HCT116 (cell line): ENCODE measurements around the gene WDFY2.

Experiments used
- JUND ChIP-seq: IDR thresholded peaks from 2 replicates; pipeline ENCODE4 v1.6.1; 2012
- POLR2A ChIP-seq: IDR thresholded peaks from 2 replicates; pipeline ENCODE4 v1.7.0; 2011; ENCODE audit warnings: borderline replicate concordance; ENCODE audit not compliant: insufficient read depth, insufficient read length; ENCODE audit errors: extremely low read depth
- POLR2AphosphoS5 ChIP-seq: IDR thresholded peaks from 2 replicates; pipeline ENCODE4 v1.6.1; 2011; ENCODE audit warnings: mild to moderate bottlenecking, low read depth, low read length, moderate library complexity
- TF ChIP-seq, protein P1 (sequence below), 3 experiments: fragments of 200-600 bp in 1 of 3; sonication (generic) in 1 of 3; IDR thresholded peaks in 2 of 3; conservative IDR thresholded peaks in 1 of 3; 2 replicates each; pipeline ENCODE4 v1.5.1; 2012 to 2017; ENCODE audit warnings: low read depth in 2 of 3, low read length in 2 of 3, antibody characterized with exemption in 1 of 3, borderline replicate concordance in 1 of 3, control low read depth in 1 of 3, mild to moderate bottlenecking in 1 of 3, mixed read lengths in 1 of 3, mixed run types in 1 of 3, moderate library complexity in 1 of 3; ENCODE audit not compliant: insufficient read depth in 1 of 3

DNA sequence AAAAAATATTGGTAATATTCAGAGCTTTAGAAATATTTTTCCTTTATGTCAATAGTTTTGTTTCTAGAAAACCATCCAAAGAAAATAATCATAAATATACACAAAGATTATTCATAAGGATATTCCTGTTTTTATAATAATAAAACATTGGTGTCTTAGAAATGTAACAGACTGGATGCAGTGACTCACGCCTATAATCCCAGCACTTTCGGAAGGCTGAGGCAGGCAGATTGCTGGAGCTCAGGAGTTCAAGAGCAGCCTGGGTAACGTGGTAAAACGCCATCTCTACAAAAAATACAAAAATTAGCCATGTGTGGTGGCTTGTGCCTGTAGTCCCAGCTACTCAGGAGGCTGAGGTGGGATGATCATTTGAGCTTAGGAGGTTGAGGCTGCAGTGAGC, 112.9 kb downstream of the WDFY2 start:
- TF ChIP-seq, protein P1, sequence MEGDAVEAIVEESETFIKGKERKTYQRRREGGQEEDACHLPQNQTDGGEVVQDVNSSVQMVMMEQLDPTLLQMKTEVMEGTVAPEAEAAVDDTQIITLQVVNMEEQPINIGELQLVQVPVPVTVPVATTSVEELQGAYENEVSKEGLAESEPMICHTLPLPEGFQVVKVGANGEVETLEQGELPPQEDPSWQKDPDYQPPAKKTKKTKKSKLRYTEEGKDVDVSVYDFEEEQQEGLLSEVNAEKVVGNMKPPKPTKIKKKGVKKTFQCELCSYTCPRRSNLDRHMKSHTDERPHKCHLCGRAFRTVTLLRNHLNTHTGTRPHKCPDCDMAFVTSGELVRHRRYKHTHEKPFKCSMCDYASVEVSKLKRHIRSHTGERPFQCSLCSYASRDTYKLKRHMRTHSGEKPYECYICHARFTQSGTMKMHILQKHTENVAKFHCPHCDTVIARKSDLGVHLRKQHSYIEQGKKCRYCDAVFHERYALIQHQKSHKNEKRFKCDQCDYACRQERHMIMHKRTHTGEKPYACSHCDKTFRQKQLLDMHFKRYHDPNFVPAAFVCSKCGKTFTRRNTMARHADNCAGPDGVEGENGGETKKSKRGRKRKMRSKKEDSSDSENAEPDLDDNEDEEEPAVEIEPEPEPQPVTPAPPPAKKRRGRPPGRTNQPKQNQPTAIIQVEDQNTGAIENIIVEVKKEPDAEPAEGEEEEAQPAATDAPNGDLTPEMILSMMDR (IDR thresholded peaks at IDR 0.05 in 2 of 3, conservative IDR thresholded peaks at IDR 0.05 in 1 of 3; ENCODE audit: borderline replicate concordance in 1 of 3, insufficient read depth in 1 of 3, low read depth in 2 of 3, low read length in 2 of 3): no peak
- TF ChIP-seq POLR2A (no peak), POLR2AphosphoS5 (no peak), JUND (no peak)
